Lower leg skin (tissue), 4 donors: ENCODE data around the gene APPL2. TPM values are rescaled to one million over a fixed set of nuclear protein-coding genes. Genes with fewer than 3 reads are reported as not detected.

Experiments used
- DNase-seq, 2 donors: peaks; one replicate each; pipeline ENCODE4 v3.0.0-alpha.2; 2019; ENCODE audit warnings: low spot score in 2 of 2
- H3K4me3 ChIP-seq: fragments of 200-600 bp; sonication (generic); 2 replicates; pipeline ENCODE4 v1.5.1; 2017; ENCODE audit warnings: mild to moderate bottlenecking, low read depth; ENCODE audit not compliant: poor library complexity, severe bottlenecking
- POLR2A ChIP-seq, 2 donors: fragments of 450-650 bp; IDR thresholded peaks; one replicate each; pipeline ENCODE4 v1.6.1; 2016 to 2017; ENCODE audit warnings: antibody characterized with exemption in 2 of 2, mild to moderate bottlenecking in 1 of 2, moderate library complexity in 1 of 2
- WGBS, 2 donors: methylation state at CpG; one replicate each; pipeline ENCODE4 v1.1.5; 2018; 5-methylcytosine and 5-hydroxymethylcytosine counted together
- intact Hi-C: fragments of 100-400 bp; cut with DNase I; formaldehyde crosslinking; loops from one replicate; pipeline ENCODE4 v1.15.0; 2023; ENCODE audit warnings: low total_unique reads
- total RNA-seq, 4 donors: library from RNA; depleted of rRNA; stranded (reverse); fragments of >200 nt; gene quantifications; one replicate each; pipeline ENCODE4 v1.1.0, GENCODE V29; 2016
- TF ChIP-seq, protein P1 (sequence below), 3 donors: fragments of 450-650 bp; IDR thresholded peaks; one replicate each; pipeline ENCODE4 v1.5.1; 2016; ENCODE audit warnings: antibody characterized with exemption in 3 of 3, mild to moderate bottlenecking in 3 of 3, moderate library complexity in 2 of 3

APPL2 gene
- total RNA-seq, 4 donors from 2014 or later = 76.6 to 170 (median 109) TPM

DNA sequence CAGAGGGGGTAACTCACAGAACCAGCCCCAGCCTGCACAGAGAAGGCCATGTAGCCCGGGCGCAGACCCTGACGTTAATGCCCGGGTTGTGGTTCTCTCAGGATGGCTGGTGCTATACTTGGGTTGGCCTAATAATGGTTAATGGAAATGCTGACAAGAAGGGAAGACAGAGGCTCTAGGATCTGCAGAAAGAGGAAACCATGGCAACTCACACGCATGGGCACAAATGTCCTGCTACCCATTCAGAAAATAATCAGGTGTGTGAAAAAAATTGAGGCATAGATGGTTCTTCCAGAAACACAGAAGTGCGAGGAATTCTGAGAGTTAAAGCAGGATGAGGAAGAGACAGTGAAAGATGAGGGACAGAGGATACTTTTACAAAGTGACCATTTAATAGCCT lies 33.8 kb downstream of the APPL2 start:
- intact Hi-C loops = no loop called here
- H3K4me3 ChIP-seq = no peak overlapping the region
- DNase-seq = no peak
- 90% methylated on average over 6 of the region's 6 CpGs for WGBS, 2 donors
- TF ChIP-seq POLR2A (IDR thresholded peaks at IDR 0.05) = no peak
- TF ChIP-seq, protein P1, sequence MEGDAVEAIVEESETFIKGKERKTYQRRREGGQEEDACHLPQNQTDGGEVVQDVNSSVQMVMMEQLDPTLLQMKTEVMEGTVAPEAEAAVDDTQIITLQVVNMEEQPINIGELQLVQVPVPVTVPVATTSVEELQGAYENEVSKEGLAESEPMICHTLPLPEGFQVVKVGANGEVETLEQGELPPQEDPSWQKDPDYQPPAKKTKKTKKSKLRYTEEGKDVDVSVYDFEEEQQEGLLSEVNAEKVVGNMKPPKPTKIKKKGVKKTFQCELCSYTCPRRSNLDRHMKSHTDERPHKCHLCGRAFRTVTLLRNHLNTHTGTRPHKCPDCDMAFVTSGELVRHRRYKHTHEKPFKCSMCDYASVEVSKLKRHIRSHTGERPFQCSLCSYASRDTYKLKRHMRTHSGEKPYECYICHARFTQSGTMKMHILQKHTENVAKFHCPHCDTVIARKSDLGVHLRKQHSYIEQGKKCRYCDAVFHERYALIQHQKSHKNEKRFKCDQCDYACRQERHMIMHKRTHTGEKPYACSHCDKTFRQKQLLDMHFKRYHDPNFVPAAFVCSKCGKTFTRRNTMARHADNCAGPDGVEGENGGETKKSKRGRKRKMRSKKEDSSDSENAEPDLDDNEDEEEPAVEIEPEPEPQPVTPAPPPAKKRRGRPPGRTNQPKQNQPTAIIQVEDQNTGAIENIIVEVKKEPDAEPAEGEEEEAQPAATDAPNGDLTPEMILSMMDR (IDR thresholded peaks at IDR 0.05) = no peak

DNA sequence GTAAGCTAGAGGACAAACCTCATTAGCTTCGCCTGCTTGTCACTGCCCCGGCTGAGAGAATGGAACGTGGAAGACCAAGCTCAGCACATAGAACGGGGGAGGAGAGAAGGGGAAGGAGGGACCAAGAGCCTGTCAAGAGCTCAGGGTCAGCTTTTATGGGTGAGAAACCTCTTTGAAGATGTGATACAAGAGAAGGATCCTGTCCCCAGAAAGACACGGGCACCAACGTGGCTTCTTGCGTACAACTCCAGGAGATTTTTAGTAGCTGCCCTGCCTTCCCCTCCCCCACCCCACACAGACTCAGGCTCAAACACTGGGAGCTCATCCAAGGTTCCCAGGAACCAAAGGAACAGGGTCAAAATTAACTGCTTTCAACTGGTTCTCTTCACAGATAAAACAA lies 34.7 kb downstream of the APPL2 start:
- H3K4me3 ChIP-seq = no peak overlapping the region
- no peak for DNase-seq
- 84 to 86% methylated on average over 7 of the region's 7 CpGs for WGBS, 2 donors
- no peak for TF ChIP-seq POLR2A (IDR thresholded peaks at IDR 0.05)
- TF ChIP-seq, protein P1 (IDR thresholded peaks at IDR 0.05) = no peak
- intact Hi-C loops = no loop called here

DNA sequence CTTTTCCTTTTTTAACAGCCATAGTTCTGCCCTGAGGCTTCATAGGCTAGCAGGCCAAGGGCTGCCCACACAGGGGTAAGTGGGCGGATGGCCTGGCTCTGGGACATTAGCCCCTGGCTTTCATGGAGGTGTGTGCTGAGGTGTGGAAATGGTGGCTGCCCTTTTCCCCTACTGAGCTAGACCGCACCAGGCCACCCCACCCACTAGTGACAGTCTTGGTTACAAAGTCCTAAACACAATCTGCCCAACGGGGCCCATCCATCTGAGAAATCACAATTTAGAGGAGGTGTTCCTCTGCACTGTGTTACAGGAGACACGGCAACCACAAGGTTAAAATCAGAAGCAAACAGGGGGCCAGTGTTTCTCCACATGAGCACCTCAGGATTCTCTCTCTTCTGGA lies 35.6 kb downstream of the APPL2 start:
- TF ChIP-seq, protein P1 (IDR thresholded peaks at IDR 0.05) = no peak
- no peak for TF ChIP-seq POLR2A (IDR thresholded peaks at IDR 0.05)
- 95 to 100% methylated on average over 4 of the region's 4 CpGs for WGBS, 2 donors
- intact Hi-C loops = no loop called here
- no peak overlapping the region for H3K4me3 ChIP-seq
- no peak for DNase-seq

DNA sequence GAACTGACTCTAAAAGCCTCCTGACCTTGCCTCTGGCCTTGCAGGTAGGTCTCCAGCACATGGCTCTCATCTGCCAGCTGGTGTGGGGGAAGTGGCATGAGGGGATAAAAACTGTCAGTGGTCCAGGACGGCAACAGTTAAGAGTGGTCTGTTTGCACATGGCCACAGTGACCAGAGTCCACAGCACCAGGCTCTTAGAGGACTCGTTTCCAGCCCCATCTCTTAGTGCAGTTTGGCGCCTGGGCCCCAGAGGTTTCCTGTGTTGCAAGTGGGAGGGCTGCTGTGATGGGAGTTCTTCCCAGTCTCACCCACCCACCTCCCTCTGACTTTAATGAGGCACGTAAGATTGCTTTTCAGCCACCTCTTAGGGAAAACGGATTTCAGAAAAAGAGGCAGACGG lies 37.0 kb downstream of the APPL2 start:
- 80 to 88% methylated on average over 6 of the region's 6 CpGs for WGBS, 2 donors
- DNase-seq = no peak
- intact Hi-C loops = no loop called here
- no peak overlapping the region for H3K4me3 ChIP-seq
- no peak for TF ChIP-seq POLR2A (IDR thresholded peaks at IDR 0.05)
- TF ChIP-seq, protein P1 (IDR thresholded peaks at IDR 0.05) = no peak

DNA sequence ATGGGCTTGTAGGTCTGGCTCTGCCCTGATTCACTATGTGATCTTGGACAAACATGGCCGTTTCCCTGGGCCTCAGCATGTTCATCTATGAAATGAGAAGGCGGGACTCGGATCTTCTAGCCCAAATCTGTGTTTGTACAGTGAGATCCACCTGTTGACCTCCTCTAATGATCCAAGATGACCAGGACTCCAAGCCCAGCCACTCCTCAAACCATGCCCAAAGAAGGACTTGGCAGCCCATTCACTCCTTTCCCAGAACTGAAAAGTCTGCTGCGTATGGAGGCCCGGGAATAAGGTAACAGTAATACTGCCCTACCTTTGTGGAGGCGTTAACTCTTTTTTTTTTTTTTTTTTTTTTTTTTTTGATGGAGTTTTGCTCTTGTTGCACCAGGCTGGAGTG lies 39.9 kb downstream of the APPL2 start:
- DNase-seq = no peak
- no peak overlapping the region for H3K4me3 ChIP-seq
- intact Hi-C loops = no loop called here
- no peak for TF ChIP-seq POLR2A (IDR thresholded peaks at IDR 0.05)
- TF ChIP-seq, protein P1 (IDR thresholded peaks at IDR 0.05) = no peak
- WGBS, 2 donors = 94 to 96% methylated on average over 6 of the region's 6 CpGs

DNA sequence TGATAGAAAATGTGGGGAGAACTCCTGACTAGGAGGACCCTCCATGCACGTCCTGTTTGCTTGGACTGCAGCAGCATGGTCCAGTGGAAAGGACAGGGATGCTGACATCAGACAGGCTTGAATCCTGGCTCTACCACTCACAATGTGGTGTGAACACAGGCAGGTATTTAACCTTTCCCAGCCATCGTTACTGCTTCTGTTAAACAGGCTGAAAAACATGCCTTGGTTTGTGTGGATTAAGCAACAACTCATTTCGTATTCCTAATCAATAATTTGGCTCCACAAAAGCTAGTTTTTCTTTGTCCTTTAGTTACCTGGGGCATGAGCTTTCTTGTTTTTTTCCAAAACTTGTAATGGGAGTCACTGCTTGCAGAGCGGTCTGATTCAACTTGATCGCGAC lies 41.0 kb downstream of the APPL2 start:
- WGBS, 2 donors = 94 to 95% methylated on average over 6 of the region's 6 CpGs
- no peak for TF ChIP-seq POLR2A (IDR thresholded peaks at IDR 0.05)
- TF ChIP-seq, protein P1 (IDR thresholded peaks at IDR 0.05) = no peak
- DNase-seq = no peak
- H3K4me3 ChIP-seq = no peak overlapping the region
- intact Hi-C loops = no loop called here
